Fibroblast of pulmonary artery (primary cell): ENCODE data around the gene TMC4.

Experiments
- DNase-seq: peaks from one replicate; pipeline ENCODE4 v3.0.0-alpha.2; 2010; ENCODE audit warnings: low read depth
- H3K4me3 ChIP-seq: replicated peaks from 2 replicates; pipeline ENCODE4 v1.5.1; 2011; ENCODE audit warnings: low read depth, mild to moderate bottlenecking, control low read depth, low read length, moderate library complexity
- TF ChIP-seq, protein P1 (sequence below): IDR thresholded peaks from 2 replicates; pipeline ENCODE4 v1.5.1; 2011; ENCODE audit warnings: mild to moderate bottlenecking, control low read depth, low read length, inconsistent platforms; ENCODE audit errors: missing control alignments

The TMC4 gene

GRCh38 chr19:54156490-54156889 is 16.5 kb downstream of the TMC4 start:
- H3K4me3 ChIP-seq: no peak overlapping the region
- no peak for DNase-seq
- TF ChIP-seq, protein P1, sequence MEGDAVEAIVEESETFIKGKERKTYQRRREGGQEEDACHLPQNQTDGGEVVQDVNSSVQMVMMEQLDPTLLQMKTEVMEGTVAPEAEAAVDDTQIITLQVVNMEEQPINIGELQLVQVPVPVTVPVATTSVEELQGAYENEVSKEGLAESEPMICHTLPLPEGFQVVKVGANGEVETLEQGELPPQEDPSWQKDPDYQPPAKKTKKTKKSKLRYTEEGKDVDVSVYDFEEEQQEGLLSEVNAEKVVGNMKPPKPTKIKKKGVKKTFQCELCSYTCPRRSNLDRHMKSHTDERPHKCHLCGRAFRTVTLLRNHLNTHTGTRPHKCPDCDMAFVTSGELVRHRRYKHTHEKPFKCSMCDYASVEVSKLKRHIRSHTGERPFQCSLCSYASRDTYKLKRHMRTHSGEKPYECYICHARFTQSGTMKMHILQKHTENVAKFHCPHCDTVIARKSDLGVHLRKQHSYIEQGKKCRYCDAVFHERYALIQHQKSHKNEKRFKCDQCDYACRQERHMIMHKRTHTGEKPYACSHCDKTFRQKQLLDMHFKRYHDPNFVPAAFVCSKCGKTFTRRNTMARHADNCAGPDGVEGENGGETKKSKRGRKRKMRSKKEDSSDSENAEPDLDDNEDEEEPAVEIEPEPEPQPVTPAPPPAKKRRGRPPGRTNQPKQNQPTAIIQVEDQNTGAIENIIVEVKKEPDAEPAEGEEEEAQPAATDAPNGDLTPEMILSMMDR: no peak

DNA sequence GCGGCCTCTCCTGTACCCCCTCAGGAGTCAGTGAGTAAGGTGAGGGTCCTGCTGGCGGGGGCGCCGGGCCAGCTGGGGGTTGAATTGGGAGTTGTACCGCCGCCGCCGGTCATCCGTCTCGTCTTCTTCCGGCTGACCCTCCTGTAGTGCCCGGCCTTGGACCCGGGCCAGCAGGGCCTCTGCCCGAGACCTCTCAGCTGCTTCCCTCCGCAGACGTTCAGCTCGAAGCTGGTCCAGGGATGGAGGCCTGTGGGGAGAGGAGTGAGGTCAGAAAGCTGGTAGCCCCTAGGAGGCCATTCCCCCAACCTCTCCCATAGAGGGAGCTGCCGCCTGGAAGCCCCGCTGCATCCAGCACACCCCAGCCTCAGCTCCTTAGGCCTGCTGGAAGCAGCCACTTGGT is 17.3 kb downstream of the TMC4 start:
- TF ChIP-seq, protein P1: no peak
- DNase-seq: no peak
- H3K4me3 ChIP-seq: no peak overlapping the region

DNA sequence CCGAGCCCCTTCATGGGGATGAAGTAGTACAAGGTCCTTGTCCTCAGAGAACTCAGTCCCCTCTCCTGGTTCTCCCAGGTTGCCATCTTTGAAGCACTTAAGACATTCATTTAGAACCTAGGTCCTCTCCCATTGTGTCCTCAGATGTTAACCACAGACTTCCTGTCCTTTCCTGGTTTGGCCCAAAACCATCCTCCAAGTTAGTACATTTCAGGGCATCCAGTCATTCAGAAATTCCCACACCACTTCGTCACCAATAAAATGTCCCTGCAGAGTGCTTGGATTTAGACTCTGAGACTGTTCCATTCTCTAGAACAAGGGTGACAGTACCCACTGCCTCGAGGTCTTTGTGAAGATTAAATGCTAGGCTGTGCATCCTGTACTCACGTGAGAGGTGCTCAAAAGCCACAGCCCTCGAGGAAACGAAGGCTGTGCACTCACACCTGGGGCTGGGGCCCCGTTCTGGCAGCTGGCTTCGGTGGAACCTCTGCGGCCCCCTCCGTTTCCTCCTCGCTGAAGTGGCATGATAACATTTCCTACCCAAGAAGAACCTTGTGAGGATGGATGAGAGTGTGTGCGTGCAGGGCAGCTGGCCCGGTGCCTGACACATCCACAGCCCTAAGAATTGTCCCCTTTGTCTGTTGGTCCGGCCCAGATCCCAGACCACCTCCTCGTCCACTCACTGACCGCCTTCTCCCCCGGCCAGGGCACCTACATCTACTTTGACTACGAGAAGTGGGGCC is 18.2 kb downstream of the TMC4 start:
- no peak overlapping the region for H3K4me3 ChIP-seq
- peak; percentile 33 for DNase-seq
- TF ChIP-seq, protein P1: no peak

DNA sequence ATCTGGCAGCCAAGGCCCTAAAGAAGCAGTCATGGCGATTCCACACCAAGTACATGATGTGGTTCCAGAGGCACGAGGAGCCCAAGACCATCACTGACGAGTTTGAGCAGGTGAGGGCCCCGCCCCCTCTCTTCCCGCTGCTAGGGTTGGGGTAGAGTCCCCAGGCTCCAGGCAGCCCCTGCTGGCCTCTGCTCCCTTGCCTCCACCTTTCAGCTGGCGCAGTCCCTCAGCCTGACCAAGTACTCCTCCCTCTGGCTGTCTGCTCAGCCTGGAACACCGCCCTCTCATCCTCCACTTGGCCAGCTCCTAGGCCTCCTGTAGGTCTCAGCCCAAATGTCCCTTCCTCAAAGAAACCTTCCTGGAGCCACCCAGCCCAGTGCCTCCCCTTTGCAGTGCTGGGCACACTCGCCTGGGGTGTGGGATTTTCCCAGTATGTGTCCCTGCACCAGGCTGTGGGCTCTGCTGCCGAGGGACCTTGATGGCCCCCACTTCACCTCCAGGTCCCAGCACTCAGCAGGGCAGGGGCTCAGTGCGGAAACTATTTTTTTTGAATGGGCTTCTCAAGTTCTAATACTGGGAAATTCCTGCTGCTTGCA is 19.1 kb downstream of the TMC4 start:
- DNase-seq: no peak
- H3K4me3 ChIP-seq: no peak overlapping the region
- TF ChIP-seq, protein P1: no peak

DNA sequence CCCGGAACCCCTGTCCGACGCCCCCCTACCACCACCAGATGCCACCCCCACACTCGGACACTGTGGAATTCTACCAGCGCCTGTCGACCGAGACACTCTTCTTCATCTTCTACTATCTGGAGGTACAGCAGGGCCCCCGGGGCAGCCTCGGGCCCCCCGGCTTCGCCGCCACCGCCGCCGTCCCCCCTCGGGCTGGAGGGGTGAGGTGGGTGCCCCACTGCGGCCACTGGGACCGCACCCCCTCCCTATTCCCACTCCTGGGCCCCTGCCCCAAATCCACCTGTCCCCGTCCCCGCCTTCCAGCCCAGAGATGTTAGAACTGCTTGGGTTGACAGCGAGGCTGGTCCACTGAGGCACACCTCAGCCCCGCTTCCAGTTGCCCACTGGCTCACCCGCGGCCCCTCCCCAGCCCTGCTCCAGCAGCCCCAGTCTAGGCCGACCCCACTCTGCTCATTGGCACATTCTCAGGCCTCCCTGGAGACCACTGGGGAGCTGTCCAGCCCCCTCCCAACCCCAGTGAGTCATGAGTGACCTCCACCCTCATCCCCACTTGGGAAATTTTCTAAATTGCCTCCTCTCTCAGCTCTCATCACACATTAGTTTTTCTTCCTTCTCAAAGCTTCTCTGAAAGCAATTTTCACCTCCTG is 20.0 kb downstream of the TMC4 start:
- H3K4me3 ChIP-seq: no peak overlapping the region
- TF ChIP-seq, protein P1: no peak
- no peak for DNase-seq

DNA sequence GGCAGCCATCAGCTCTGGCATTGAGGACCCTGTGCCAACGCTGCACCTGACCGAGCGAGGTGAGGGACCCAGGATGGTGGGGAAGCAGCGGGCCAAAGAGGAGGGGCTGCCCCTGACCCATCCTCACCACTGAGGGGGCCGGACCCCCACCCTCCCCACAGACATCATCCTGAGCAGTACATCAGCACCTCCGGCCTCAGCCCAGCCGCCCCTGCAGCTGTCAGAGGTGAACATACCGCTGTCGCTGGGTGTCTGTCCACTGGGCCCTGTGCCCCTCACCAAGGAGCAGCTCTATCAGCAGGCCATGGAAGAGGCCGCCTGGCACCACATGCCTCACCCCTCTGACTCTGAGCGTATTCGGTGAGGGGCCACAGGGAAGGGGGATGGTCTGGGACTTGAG is 20.7 kb downstream of the TMC4 start:
- TF ChIP-seq, protein P1: no peak
- DNase-seq: no peak
- no peak overlapping the region for H3K4me3 ChIP-seq
